Measurements from ENCODE around the gene SLC9A9. TPM values are rescaled to one million over a fixed set of nuclear protein-coding genes. Genes with fewer than 3 reads are reported as not detected.

The SLC9A9 gene
- polyA plus RNA-seq, 1 donor from 2014 or later: 0.54 TPM

DNA sequence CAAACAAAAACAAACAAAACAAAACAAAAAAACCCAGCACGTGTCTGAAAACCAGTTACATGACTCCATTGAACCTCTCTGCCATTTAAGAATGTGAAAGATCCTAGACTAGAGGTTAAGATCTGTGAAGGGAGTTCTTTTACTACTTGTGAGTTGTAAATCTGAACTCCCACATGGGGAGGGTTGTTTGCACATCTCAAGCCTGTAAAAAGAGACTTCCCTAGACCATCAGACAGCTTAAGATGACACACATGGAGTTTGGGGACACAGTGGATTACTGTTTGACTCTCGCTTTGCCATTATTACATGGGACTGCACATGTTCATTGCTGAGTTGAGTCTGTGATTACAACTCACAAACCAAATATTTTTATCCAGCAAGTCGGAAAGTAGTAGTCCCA, 171.5 kb downstream of the SLC9A9 start:
- Histone ChIP-seq H3F3A (ENCODE audit: insufficient read depth, low read length, poor library complexity, severe bottlenecking) (no peaks in the 10 kb centered on the region), H3K4me3 (ENCODE audit: low read length) (no peak overlapping the region), H3K9ac (ENCODE audit: low read length) (no peak overlapping the region), H3K36me3 (ENCODE audit: insufficient read depth, low read length) (no peaks in the 10 kb centered on the region), H2AFZ (ENCODE audit: low read depth, low read length) (no peak overlapping the region), H3K9me3 (ENCODE audit: low read length) (no peaks in the 10 kb centered on the region), H3K27ac (ENCODE audit: low read length) (no peak overlapping the region), H3K9me2 (ENCODE audit: insufficient read depth, low read length) (no peaks in the 10 kb centered on the region), H3K4me2 (ENCODE audit: low read length) (no peak overlapping the region), H3K27me3 (ENCODE audit: insufficient read depth, low read depth, low read length) (no peaks in the 10 kb centered on the region), H3K79me2 (replicated peaks; ENCODE audit: insufficient read depth, low read length) (no peaks in the 10 kb centered on the region), H4K20me1 (ENCODE audit: insufficient read depth) (no peaks in the 10 kb centered on the region)
- TF ChIP-seq MXI1 (conservative IDR thresholded peaks at IDR 0.05; ENCODE audit: poor library complexity, severe bottlenecking) (no peak), RAD21 (conservative IDR thresholded peaks at IDR 0.05) (no peak), SMC3 (conservative IDR thresholded peaks at IDR 0.05; ENCODE audit: poor library complexity) (no peak), EZH2 (IDR thresholded peaks at IDR 0.05; ENCODE audit: borderline replicate concordance, insufficient read depth, low read length, poor library complexity, severe bottlenecking) (no peak), POLR2AphosphoS5 (IDR thresholded peaks at IDR 0.05) (no peak), TAF1 (IDR thresholded peaks at IDR 0.05; ENCODE audit: low read depth) (no peak), EP300 (conservative IDR thresholded peaks at IDR 0.05; ENCODE audit: poor library complexity, severe bottlenecking) (no peak)
- TF ChIP-seq, protein P1, sequence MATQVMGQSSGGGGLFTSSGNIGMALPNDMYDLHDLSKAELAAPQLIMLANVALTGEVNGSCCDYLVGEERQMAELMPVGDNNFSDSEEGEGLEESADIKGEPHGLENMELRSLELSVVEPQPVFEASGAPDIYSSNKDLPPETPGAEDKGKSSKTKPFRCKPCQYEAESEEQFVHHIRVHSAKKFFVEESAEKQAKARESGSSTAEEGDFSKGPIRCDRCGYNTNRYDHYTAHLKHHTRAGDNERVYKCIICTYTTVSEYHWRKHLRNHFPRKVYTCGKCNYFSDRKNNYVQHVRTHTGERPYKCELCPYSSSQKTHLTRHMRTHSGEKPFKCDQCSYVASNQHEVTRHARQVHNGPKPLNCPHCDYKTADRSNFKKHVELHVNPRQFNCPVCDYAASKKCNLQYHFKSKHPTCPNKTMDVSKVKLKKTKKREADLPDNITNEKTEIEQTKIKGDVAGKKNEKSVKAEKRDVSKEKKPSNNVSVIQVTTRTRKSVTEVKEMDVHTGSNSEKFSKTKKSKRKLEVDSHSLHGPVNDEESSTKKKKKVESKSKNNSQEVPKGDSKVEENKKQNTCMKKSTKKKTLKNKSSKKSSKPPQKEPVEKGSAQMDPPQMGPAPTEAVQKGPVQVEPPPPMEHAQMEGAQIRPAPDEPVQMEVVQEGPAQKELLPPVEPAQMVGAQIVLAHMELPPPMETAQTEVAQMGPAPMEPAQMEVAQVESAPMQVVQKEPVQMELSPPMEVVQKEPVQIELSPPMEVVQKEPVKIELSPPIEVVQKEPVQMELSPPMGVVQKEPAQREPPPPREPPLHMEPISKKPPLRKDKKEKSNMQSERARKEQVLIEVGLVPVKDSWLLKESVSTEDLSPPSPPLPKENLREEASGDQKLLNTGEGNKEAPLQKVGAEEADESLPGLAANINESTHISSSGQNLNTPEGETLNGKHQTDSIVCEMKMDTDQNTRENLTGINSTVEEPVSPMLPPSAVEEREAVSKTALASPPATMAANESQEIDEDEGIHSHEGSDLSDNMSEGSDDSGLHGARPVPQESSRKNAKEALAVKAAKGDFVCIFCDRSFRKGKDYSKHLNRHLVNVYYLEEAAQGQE (IDR thresholded peaks at IDR 0.05; ENCODE audit: borderline replicate concordance): no peak
- TF ChIP-seq, protein P2, sequence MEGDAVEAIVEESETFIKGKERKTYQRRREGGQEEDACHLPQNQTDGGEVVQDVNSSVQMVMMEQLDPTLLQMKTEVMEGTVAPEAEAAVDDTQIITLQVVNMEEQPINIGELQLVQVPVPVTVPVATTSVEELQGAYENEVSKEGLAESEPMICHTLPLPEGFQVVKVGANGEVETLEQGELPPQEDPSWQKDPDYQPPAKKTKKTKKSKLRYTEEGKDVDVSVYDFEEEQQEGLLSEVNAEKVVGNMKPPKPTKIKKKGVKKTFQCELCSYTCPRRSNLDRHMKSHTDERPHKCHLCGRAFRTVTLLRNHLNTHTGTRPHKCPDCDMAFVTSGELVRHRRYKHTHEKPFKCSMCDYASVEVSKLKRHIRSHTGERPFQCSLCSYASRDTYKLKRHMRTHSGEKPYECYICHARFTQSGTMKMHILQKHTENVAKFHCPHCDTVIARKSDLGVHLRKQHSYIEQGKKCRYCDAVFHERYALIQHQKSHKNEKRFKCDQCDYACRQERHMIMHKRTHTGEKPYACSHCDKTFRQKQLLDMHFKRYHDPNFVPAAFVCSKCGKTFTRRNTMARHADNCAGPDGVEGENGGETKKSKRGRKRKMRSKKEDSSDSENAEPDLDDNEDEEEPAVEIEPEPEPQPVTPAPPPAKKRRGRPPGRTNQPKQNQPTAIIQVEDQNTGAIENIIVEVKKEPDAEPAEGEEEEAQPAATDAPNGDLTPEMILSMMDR (IDR thresholded peaks at IDR 0.05; ENCODE audit: poor library complexity, severe bottlenecking): no peak

DNA sequence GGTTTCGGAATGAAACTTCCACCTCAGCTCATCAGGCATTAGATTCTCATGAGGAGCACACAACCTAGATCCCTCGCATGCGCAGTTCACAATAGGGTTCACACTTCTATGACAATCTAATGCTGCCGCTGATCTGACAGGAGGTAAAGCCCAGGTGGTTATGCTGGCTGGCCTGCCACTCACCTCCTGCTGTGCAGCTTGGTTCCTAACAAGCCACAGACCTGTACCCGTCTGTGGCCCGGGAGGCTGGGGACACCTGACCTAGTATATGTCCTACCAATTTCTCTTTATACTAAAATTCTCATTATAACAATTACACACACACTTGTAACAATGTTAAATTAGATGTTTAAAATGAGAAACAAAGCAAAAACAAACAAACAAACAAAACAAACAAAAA, 172.2 kb downstream of the SLC9A9 start:
- Histone ChIP-seq H3K36me3 (ENCODE audit: insufficient read depth, low read length) (no peaks in the 10 kb centered on the region), H3K4me2 (ENCODE audit: low read length) (no peak overlapping the region)

More for the DNA sequence above, 172.2 kb downstream of the SLC9A9 start:
- Histone ChIP-seq H3K27me3 (ENCODE audit: insufficient read depth, low read depth, low read length) (no peaks in the 10 kb centered on the region), H3K27ac (ENCODE audit: low read length) (no peak overlapping the region), H3K9me2 (ENCODE audit: insufficient read depth, low read length) (no peaks in the 10 kb centered on the region), H3F3A (ENCODE audit: insufficient read depth, low read length, poor library complexity, severe bottlenecking) (no peaks in the 10 kb centered on the region), H3K4me3 (ENCODE audit: low read length) (no peak overlapping the region), H4K20me1 (ENCODE audit: insufficient read depth) (no peaks in the 10 kb centered on the region), H3K9ac (ENCODE audit: low read length) (no peak overlapping the region), H3K9me3 (ENCODE audit: low read length) (no peaks in the 10 kb centered on the region), H2AFZ (ENCODE audit: low read depth, low read length) (no peak overlapping the region), H3K79me2 (replicated peaks; ENCODE audit: insufficient read depth, low read length) (no peaks in the 10 kb centered on the region)
- no peak for TF ChIP-seq EP300 (conservative IDR thresholded peaks at IDR 0.05; ENCODE audit: poor library complexity, severe bottlenecking)
- TF ChIP-seq RAD21 (conservative IDR thresholded peaks at IDR 0.05): no peak
- no peak for TF ChIP-seq SMC3 (conservative IDR thresholded peaks at IDR 0.05; ENCODE audit: poor library complexity)
- TF ChIP-seq, protein P2 (IDR thresholded peaks at IDR 0.05; ENCODE audit: poor library complexity, severe bottlenecking): no peak
- TF ChIP-seq TAF1 (IDR thresholded peaks at IDR 0.05; ENCODE audit: low read depth): no peak
- no peak for TF ChIP-seq POLR2AphosphoS5 (IDR thresholded peaks at IDR 0.05)
- TF ChIP-seq, protein P1 (IDR thresholded peaks at IDR 0.05; ENCODE audit: borderline replicate concordance): no peak
- no peak for TF ChIP-seq EZH2 (IDR thresholded peaks at IDR 0.05; ENCODE audit: borderline replicate concordance, insufficient read depth, low read length, poor library complexity, severe bottlenecking)
- no peak for TF ChIP-seq MXI1 (conservative IDR thresholded peaks at IDR 0.05; ENCODE audit: poor library complexity, severe bottlenecking)
